Mucosa of stomach (tissue), 1 donor: ENCODE measurements around the gene NFKBIE.

Experiments
- H3K27me3 ChIP-seq: one replicate; pipeline ENCODE4 v1.7.0; 2013; ENCODE audit warnings: mild to moderate bottlenecking, low read length; ENCODE audit not compliant: control insufficient read depth, insufficient read depth
- H3K36me3 ChIP-seq: one replicate; pipeline ENCODE4 v1.7.0; 2013; ENCODE audit warnings: low read length; ENCODE audit not compliant: control insufficient read depth, insufficient read depth
- H3K4me1 ChIP-seq: one replicate; pipeline ENCODE4 v1.7.0; 2013; ENCODE audit warnings: mild to moderate bottlenecking, low read length; ENCODE audit not compliant: control insufficient read depth, insufficient read depth
- H3K4me3 ChIP-seq: one replicate; pipeline ENCODE4 v1.7.0; 2013; ENCODE audit warnings: low read length
- H3K9ac ChIP-seq: one replicate; pipeline ENCODE4 v1.7.0; 2013; ENCODE audit warnings: mild to moderate bottlenecking, low read length, moderate library complexity
- H3K9me3 ChIP-seq: one replicate; pipeline ENCODE4 v1.7.0; 2013; ENCODE audit warnings: mild to moderate bottlenecking, low read length, moderate library complexity; ENCODE audit not compliant: control insufficient read depth
- donor health status: Pancreatic carcinoma.

The NFKBIE gene

DNA sequence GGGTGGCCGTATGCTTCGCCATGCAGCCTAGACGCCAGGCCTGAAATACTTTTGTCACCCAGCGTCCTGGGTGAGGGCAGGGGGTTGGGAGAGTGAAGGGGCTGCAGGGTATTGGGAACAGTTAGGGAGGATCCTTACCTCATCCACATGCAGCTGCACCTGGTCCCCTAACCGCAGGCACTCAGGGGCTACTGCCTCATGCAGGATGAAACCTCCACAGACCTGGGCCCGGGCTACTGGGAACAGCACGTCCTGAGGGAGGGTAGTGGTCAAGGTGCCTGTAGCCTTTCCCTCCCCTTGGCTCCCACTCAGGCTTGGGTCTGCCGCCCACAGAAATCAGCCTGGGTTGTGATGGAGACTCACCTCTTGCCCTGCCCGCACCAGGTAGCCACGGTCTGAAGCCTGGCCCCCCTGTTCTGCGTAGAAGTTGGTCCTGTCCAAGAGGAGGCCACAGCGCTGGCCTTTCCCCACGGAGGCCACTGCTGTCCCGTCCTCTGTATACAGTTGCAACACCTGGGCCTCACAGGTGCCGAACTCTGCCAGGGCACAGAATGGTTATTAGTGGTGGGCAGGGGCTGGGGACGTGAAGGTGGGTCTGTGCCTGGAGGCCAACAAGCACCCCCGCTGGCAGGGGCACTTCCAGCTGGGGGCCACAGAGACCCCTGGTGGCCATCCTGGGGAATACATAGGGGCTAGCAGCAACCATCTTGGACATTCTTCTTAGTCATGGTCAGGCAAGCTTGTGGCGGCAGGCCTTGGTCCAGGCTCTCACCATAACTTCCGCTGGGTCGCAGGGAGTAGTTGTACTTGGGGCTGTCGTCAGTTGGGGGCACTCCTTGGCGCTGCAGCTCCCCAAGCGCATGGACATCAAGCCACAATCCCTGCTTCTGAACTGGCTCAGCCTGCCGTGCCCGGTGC is 39.2 kb upstream of the NFKBIE start:
- Histone ChIP-seq H3K4me3 (no peak overlapping the region), H3K9me3 (no peaks in the 10 kb centered on the region), H3K9ac (no peak overlapping the region), H3K4me1 (no peaks in the 10 kb centered on the region), H3K36me3 (peaks cover 30% of the 10 kb centered on the region), H3K27me3 (no peaks in the 10 kb centered on the region)

DNA sequence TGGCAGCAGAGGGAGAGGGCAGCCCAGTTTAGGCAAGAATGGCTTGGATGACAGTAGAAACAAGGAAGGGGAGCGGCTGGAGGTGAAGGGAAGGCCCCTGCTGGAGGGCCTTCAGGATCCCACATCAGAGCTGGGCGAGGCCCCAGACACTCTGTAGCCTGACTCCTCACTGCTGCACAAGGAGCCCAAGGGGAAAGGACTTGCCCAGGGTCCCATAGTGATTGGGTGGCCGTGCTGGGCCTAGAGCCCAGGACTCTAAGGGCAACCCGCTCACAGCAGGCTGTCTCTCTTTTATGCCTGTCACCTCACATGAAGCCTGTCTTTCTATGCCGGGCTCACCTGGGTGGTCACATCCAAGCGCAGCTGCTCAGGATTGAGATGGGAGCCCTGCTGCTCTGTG is 38.5 kb upstream of the NFKBIE start:
- no peak overlapping the region for H3K9ac ChIP-seq
- peaks cover 24% of the 10 kb centered on the region for H3K36me3 ChIP-seq
- H3K4me1 ChIP-seq = no peaks in the 10 kb centered on the region
- no peak overlapping the region for H3K4me3 ChIP-seq
- no peaks in the 10 kb centered on the region for H3K27me3 ChIP-seq
- no peaks in the 10 kb centered on the region for H3K9me3 ChIP-seq

DNA sequence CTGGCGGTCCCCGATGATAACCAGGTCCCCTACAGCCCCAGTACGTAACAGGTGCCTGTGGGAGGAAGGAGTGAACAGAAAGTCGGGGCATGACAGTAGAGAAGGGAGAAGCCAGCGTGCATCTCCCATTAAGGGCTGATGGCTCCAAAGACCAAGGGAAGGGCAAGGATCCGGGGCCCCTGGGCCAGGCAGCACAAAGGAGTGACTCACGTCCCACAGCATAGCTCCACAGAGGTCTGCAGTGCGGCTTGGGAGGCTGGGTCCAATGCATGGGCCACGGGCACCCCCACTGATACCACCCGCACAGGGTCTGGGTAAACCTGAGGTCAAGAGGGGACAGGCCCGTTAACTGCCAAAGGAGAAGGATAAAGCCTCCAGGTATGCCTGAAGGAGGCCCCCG is 37.5 kb upstream of the NFKBIE start:
- Histone ChIP-seq H3K9me3 (no peaks in the 10 kb centered on the region), H3K4me1 (no peaks in the 10 kb centered on the region), H3K9ac (no peak overlapping the region), H3K27me3 (peaks cover 7% of the 10 kb centered on the region), H3K36me3 (peaks cover 24% of the 10 kb centered on the region), H3K4me3 (no peak overlapping the region)

DNA sequence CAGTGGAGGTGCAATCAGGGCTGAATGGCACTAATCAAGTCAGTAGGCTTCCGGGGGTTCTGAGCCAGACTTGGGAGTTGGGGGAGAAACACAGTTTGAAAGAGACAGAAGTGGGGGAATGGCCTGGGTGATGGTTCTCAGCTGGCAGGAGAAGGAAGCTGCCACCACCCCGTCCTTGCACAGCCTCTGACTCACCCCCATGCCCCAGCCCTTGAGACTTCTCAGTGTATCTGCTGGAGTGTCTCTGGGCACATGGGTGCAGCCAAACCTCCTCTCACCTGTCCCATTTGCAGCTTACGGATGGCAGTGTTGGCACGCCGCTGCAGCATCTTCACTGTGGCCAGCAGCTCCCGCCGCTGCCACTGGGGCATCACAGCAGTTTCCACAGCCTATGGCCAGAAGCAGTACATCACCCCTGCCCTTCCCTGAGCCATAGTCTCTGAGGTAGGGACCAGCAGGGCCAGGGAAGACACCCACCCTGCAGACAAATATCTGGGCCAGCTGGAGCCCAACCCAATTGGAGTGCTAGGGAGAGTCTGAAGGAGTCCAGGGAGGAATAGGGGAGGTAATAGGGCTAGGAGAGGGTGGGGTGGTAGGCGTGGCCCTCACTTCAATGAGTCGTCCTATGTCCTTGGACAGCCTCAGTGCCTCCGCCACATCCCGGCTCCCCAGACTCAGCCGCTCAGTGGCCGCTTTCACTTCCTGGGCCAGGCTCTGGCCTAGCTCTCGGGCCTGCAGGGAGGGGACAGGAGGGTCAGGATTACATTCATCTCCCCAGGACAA is 36.6 kb upstream of the NFKBIE start:
- H3K4me1 ChIP-seq = peaks cover 3% of the 10 kb centered on the region
- no peak overlapping the region for H3K4me3 ChIP-seq
- H3K36me3 ChIP-seq = peaks cover 24% of the 10 kb centered on the region
- no peak overlapping the region for H3K9ac ChIP-seq
- H3K9me3 ChIP-seq = no peaks in the 10 kb centered on the region
- H3K27me3 ChIP-seq = peaks cover 15% of the 10 kb centered on the region

DNA sequence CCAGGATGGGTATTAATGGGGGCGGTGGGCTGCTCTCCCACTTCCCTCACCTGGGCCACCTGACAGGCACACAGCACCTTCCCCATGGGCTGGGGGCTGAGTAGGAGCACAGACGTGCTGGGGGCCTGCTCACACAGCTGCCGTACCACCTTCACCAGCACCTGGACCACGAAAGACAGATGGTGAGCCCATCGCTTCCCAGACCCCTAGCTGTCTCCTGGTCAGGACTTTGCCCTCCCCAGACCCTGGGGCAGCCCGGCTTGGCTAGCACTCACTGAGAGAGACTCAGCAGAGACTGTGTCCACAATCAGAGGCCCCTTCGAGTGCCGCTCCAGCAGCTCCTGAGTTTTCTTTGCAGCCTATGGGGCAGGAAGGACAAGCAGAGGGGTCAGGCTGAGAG is 35.8 kb upstream of the NFKBIE start:
- no peak overlapping the region for H3K9ac ChIP-seq
- H3K36me3 ChIP-seq = peaks cover 24% of the 10 kb centered on the region
- H3K9me3 ChIP-seq = no peaks in the 10 kb centered on the region
- peaks cover 24% of the 10 kb centered on the region for H3K27me3 ChIP-seq
- H3K4me1 ChIP-seq = peaks cover 5% of the 10 kb centered on the region
- no peak overlapping the region for H3K4me3 ChIP-seq

DNA sequence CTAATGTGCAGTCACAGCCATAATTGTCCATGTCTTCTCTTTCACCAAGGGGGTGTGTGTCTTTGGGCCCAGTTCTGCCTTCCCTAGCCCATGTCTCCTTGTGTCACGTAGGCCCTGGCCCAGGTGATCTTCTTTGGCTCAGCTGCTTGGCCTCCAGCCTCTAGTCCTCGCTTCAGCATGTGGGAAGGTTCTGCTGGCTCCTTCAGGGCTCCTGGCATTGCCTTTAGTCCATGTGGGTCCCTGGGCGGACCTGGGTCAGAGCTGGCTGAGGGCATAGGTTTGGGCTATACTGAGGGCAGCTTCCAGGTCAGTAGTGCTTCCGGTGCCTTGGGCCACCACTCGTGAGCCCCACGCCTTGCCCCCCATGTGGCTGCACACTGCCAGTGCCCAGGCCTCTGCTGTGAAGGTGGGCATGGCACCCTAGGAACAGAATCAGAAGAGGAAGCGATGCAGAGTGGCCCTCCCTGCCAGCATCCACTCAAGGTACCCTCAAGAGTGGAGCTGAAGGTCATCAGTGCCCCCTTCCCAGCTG is 35.0 kb upstream of the NFKBIE start:
- no peaks in the 10 kb centered on the region for H3K9me3 ChIP-seq
- H3K4me3 ChIP-seq = no peak overlapping the region
- peaks cover 5% of the 10 kb centered on the region for H3K4me1 ChIP-seq
- no peak overlapping the region for H3K9ac ChIP-seq
- H3K36me3 ChIP-seq = peaks cover 19% of the 10 kb centered on the region
- peaks cover 30% of the 10 kb centered on the region for H3K27me3 ChIP-seq

DNA sequence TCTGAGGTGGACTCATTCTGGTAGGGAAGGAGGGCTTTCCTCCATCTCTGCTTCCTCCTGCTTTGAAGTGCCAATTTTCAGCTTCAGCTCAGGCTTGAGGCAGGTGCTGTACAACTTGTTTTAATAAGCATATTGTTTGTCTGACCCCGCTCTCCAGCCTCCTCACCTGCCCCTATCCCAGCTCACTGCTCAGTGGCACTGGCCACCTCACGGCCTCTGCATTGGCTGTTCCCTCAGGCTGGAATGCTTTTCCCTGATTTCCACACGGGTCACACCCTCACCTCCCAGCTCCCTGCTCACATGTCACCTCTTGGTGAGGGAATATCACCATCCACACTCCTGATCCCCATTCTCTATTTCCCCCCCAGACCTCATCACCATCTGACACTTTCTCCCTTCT is 33.5 kb upstream of the NFKBIE start:
- H3K36me3 ChIP-seq = peaks cover 14% of the 10 kb centered on the region
- peaks cover 39% of the 10 kb centered on the region for H3K27me3 ChIP-seq
- peaks cover 5% of the 10 kb centered on the region for H3K4me1 ChIP-seq
- no peaks in the 10 kb centered on the region for H3K9me3 ChIP-seq
- H3K9ac ChIP-seq = no peak overlapping the region
- no peak overlapping the region for H3K4me3 ChIP-seq

DNA sequence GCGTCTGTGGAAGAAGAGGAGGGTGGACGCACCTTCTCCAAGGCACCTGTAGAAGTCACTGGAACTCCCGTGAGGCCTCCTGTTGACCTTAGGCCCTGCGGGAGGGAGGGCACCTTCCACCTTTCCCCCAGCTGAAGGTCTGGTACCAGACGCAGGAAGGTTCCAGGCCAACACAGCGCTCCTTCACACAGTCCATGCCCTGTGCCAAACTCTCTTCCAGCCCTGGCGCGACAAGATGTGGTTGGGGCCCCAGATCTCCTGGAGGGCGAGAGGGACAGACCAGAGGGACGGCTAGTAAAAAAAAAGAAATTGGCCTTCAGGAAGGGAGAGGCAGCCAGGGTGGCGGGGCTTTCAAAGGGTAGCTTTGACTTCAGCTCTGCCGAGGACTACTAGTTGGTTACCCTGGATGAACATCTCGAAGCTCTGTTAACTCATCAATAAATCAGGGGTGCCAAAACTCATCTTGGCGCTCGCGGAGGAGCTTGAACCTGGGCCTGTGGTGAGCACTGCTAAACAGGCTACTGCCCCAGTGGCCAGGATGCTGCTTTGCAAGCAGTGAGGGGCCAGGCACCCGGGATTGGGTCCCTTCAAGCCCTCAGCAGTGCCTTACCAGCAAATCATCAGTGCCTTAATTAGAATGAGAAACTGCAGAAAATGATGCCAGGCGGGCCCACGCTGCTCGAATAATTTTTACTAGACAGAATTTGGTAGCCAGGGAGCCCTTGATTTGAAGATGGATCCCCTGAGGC is 32.9 kb upstream of the NFKBIE start:
- no peak overlapping the region for H3K9ac ChIP-seq
- H3K36me3 ChIP-seq = peaks cover 7% of the 10 kb centered on the region
- no peaks in the 10 kb centered on the region for H3K9me3 ChIP-seq
- H3K4me1 ChIP-seq = peaks cover 5% of the 10 kb centered on the region
- no peak overlapping the region for H3K4me3 ChIP-seq
- peaks cover 39% of the 10 kb centered on the region for H3K27me3 ChIP-seq

DNA sequence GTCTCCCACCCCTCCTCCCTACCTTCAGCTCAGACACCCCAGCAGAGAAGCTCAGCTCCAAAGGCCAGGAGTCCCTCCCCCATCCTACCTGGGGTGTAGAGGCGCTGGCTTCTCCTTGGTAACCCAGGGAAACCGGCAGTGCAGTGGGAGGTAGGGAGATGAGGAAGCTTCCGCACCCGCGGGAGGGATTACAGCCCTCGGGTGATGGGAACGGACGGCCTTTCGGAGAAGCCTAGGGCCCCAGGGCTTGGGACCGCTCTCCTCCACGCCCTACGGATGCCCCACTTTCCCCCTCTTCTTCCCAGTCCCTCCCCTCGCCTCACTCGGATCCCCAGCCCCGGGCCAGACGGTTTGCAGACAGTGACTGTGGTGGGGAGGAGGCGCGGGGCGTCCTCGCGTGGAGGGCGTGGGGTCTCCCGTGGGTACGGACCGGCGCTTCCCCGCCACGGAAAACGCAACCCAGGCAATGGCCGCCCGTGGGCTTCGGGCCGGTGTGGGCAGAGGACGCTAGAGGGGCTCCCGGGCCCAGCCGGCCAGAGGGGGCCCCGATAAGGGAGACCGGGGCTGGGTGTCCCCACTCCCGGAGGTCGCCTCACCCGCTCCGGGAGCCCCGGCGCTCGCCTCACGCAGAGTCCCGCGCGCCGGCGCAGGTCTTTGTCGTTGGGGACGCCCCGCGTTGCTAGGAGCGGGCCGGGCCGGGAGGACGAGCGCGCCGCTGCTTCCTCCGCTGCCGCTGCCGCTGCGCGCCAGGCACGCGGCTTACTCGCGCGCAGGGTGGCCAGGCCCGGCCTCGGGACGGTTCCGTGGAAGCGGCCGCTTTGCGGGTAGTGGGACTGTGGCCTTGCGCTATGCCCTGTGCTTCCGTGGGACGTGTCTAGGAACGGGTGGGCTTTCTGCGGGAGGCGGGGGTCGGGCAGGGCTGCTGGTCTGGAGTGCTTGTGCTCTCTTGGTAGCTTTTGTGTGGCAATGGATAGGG is 32.0 kb upstream of the NFKBIE start:
- Histone ChIP-seq H3K4me1 (peaks cover 5% of the 10 kb centered on the region), H3K27me3 (peaks cover 40% of the 10 kb centered on the region), H3K9me3 (no peaks in the 10 kb centered on the region), H3K36me3 (peaks cover 7% of the 10 kb centered on the region), H3K9ac (no peak overlapping the region), H3K4me3 (no peak overlapping the region)

DNA sequence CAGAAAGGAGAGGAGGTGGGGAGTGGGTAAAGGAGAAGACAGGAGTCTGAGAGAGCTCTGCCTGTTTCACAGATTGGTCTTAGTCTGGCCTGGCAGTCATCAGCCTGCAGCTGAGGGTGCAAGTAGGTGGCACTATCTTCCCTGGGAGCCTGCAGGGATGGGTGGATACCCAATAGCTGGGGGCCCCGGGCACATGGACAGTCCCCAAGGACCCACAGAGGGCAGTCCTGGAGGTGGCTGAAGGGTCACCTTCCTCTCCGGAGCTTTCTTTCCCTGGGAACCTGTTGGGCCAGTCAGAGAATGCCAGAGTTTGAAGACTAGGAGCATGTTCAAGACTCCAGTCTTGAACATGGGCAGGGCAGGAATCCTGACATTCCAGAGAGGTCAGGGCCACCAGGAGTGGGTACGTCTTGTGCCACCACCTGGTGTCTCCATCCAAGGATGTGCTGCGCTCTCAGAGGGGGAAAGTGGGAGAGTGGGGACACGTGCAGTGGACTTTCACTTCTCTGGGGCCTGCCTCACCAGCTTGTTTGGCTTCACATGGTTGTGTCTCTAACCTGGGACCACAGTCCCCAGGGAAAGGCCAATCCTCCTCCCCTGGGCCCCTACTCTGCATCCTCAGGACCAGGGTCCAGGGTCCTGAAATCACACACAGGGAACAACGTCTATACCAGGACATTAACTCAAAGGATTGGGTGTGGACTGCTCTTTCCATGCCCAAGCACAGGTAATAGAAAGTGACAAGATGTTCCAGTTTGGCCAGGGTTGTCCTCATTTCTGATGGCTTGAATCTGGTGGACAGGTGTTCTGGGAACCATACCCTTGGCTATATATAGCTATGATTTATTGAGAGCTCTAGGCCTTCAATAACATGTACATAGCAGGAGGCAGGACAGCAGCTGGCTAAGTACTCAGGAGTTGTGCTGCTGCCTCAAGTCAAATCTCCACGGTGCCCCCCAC is 29.8 kb upstream of the NFKBIE start:
- Histone ChIP-seq H3K4me3 (no peak overlapping the region), H3K9me3 (no peaks in the 10 kb centered on the region), H3K9ac (no peak overlapping the region), H3K27me3 (peaks cover 55% of the 10 kb centered on the region), H3K36me3 (peaks cover under 1% of the 10 kb centered on the region), H3K4me1 (peaks cover 5% of the 10 kb centered on the region)
